Subcutaneous adipose tissue (tissue), 4 donors: ENCODE data around the gene LRMDA. TPM values are rescaled to one million over a fixed set of nuclear protein-coding genes. Genes with fewer than 3 reads are reported as not detected.

Experiments
- CTCF ChIP-seq: fragments of 450-650 bp; IDR thresholded peaks from one replicate; pipeline ENCODE4 v1.5.1; 2016; ENCODE audit warnings: low read depth, mild to moderate bottlenecking, control low read depth, antibody characterized with exemption, moderate library complexity
- total RNA-seq, 4 donors: library from RNA; depleted of rRNA; stranded (reverse); fragments of >200 nt; gene quantifications; one replicate each; pipeline ENCODE4 v1.1.0, GENCODE V29; 2016

The LRMDA gene
- total RNA-seq, 4 donors from 2014 or later = 17.4 to 92.1 (median 22.8) TPM

DNA sequence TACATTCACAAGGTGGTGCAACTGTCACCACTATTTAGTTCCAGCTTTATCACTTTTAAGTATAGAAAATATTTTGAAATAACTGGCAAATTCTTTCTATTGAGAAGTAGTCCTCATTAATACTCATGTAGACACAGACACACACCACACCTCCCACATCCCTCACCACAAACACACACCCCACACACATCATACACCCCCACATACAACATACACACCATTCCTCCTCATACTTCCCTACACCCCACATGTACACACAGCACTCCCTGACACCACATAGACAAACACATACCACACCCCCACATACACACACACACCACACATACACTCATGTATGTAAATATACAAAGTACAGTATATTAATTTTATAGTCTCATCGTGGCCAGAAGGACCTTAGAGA is 178.8 kb downstream of the LRMDA start:
- no peak for TF ChIP-seq CTCF

- no peak for TF ChIP-seq CTCF
Observed at GRCh38 chr10:75611172-75611992, 180.0 kb downstream of the LRMDA start.

- TF ChIP-seq CTCF = no peak
Observed at GRCh38 chr10:75611993-75612372, 180.6 kb downstream of the LRMDA start.

DNA sequence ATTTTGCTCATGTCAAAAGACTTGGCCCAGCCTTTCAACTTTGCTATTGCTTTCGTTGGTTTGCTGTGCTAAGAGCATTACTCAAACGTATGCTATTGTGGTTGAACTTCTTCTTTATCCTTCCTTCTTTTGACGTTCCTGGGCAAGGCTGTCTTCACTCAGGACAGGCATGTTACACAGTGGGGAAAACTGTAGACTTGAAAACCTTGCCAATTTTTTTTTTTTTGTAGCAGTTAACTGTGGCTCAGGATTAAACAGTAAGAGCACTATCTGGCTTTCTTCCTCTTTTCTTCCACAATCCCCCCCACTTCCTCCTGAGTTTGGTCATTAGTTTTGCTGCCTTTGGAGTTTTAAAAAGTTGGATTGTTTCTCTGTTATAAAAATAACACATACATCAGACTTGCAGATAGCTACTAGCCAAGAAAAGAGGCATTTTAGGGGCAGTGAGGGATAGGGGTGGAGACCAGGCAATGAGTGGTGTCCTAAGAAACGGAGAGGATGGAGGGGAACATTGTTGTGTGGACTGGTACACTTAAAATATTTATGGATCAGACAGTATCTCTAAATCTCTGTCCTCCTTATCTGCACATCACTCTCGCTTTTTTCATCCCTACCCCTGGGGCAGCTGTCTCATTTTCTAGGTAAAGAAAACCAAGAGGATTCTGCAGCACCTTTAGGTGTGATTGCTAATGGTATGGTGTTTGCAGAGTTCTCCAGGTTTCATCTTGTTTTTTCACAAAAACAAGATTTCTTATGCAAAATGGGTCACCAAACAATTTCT is 181.7 kb downstream of the LRMDA start:
- no peak for TF ChIP-seq CTCF

GRCh38 chr10:75613685-75614504 is 182.5 kb downstream of the LRMDA start:
- TF ChIP-seq CTCF = no peak

DNA sequence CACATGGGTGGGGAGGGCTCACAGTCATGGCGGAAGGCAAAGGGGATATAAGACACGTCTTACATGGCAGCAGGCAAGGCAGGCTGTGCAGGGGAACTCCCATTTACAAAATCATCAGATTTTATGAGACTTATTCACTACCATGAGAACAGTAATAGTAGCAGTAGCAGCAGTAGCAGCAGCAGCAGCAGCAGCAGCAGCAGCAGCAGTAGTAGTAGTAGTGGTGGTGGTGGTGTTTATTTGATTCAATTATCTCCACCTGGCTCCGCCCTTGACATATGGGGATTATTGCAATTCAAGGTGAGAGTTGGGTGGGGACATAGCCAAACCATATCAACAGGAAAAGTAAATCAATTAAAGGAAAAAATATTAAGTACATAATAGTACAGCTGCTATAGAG is 184.7 kb downstream of the LRMDA start:
- no peak for TF ChIP-seq CTCF
